ENCODE measurements around the gene KRTAP6-3.

DNA sequence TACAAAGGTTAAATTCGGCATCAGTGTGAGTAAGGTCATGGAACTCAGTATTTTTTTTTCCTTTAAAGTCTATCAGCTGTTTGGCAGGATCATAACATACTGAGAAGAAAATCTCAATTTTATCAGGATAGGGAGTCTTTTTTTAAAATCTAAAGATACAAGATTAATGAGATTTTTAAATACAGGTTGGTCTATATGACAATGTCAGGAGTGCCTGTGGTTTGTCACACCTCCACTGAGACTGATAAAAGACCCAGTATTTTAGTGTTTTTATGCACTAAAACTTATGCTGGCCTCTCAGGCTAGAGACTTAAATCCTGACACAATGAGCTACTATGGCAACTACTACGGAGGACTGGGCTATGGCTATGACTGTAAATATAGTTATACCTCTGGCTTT is 50.3 kb downstream of the KRTAP6-3 start, which contains the start of gene KRTAP20-3:
- TF ChIP-seq, protein P1, sequence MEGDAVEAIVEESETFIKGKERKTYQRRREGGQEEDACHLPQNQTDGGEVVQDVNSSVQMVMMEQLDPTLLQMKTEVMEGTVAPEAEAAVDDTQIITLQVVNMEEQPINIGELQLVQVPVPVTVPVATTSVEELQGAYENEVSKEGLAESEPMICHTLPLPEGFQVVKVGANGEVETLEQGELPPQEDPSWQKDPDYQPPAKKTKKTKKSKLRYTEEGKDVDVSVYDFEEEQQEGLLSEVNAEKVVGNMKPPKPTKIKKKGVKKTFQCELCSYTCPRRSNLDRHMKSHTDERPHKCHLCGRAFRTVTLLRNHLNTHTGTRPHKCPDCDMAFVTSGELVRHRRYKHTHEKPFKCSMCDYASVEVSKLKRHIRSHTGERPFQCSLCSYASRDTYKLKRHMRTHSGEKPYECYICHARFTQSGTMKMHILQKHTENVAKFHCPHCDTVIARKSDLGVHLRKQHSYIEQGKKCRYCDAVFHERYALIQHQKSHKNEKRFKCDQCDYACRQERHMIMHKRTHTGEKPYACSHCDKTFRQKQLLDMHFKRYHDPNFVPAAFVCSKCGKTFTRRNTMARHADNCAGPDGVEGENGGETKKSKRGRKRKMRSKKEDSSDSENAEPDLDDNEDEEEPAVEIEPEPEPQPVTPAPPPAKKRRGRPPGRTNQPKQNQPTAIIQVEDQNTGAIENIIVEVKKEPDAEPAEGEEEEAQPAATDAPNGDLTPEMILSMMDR (IDR thresholded peaks at IDR 0.05): no peak
- no peak for TF ChIP-seq EZH2 (IDR thresholded peaks at IDR 0.05)

Measured in neural progenitor cell (in vitro differentiated cells).